Keratinocyte (primary cell): ENCODE data around the gene HIGD1C.

Experiments used
- CTCF ChIP-seq, 3 experiments: IDR thresholded peaks in 1 of 3; conservative IDR thresholded peaks in 1 of 3; optimal IDR thresholded peaks in 1 of 3; 2 replicates in 2 of 3; 3 replicates in 1 of 3; pipeline versions ENCODE3 to v1.5.1; 2011; ENCODE audit warnings: low read length in 3 of 3, mild to moderate bottlenecking in 3 of 3, moderate library complexity in 2 of 3, control low read depth in 1 of 3, inconsistent platforms in 1 of 3; ENCODE audit not compliant: insufficient read depth in 2 of 3; ENCODE audit errors: extremely low read depth in 1 of 3
- EZH2 ChIP-seq: IDR thresholded peaks from one replicate; pipeline ENCODE4 v1.6.1; 2012; ENCODE audit warnings: inconsistent platforms, mild to moderate bottlenecking, low read length, moderate library complexity

GRCh38 chr12:50985322-50985721, 33.0 kb downstream of the HIGD1C start:
- no peak for TF ChIP-seq CTCF (optimal IDR thresholded peaks at IDR 0.05 in 1 of 3, IDR thresholded peaks at IDR 0.05 in 1 of 3, conservative IDR thresholded peaks at IDR 0.05 in 1 of 3; ENCODE audit: extremely low read depth in 1 of 3, insufficient read depth in 2 of 3, low read length in 3 of 3)
- TF ChIP-seq EZH2, result no peak
